ENCODE data around the gene SLC41A1. TPM values are rescaled to one million over a fixed set of nuclear protein-coding genes. Genes with fewer than 3 reads are reported as not detected.

The SLC41A1 gene
- total and polyA plus RNA-seq, 9 of the 15 experiments (the other 6 are each of a cell fraction or from before 2014, with no cell fraction given), result 4.1 to 29.3 (median 11.4) TPM

DNA sequence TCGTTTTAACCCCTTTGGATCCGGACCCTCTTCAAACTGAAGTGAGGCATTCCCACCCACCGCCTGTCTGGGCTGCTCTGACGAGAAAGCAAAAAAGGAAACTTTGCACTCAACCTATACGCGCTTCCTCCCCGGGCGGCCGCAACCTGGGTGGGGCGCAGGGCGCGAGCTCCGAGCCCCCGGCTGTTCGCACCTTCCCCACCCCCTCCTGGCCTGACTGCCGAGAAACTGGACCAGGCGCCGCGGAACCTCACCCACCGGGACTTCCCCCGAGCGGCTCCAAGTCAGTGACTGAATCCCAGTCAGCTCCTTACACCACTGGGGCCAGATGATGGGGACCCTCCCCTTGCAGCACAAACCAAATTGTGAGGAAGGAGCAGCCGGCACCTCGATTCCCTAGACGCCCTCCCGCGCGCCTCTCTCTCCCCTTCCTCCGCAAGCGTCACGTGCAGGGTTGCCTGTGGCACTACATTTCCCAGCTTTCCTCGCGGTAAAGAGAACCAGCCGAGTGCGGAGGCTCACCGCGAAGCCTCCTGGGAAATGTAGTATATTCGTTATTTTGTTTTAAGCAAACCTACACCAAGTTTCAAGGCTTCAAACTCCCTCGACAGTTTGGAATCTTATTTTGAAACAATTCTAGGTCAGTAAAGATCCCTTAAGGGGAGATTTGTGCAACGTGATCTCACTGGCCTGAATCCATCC is 37.8 kb downstream of the SLC41A1 start, which contains the start of gene RAB29 (continued):
- 0 out of 4 replicates have a peak, but pooled peaks of 1 of the 2 experiments have one; percentile 7 for TF ChIP-seq SIN3A (IDR thresholded peaks at IDR 0.05; ENCODE audit: borderline replicate concordance in 2 of 2, control insufficient read depth in 1 of 2, low read depth in 2 of 2, low read length in 2 of 2)
- TF ChIP-seq SMAD4 (CRISPR knock-in tag; conservative IDR thresholded peaks at IDR 0.05), result peak; percentile 67
- peak; percentile 49; the same call in 1 of the 2 replicates for TF ChIP-seq DMBX1 (CRISPR knock-in tag; IDR thresholded peaks at IDR 0.05; ENCODE audit: borderline replicate concordance)
- no peak for TF ChIP-seq ZNF232 (CRISPR knock-in tag; IDR thresholded peaks at IDR 0.05)
- TF ChIP-seq EGR1 (conservative IDR thresholded peaks at IDR 0.05), result no peak; the same call in 1 of the 2 replicates
- no peak for TF ChIP-seq NELFE (IDR thresholded peaks at IDR 0.05; ENCODE audit: insufficient read depth, insufficient read length)
- TF ChIP-seq ZNF143 (CRISPR knock-in tag; IDR thresholded peaks at IDR 0.05), result peak; percentile 100
- peak; percentile 75; the same call in 1 of the 2 replicates for TF ChIP-seq BACH1 (tag; IDR thresholded peaks at IDR 0.05)
- TF ChIP-seq ZKSCAN3 (CRISPR knock-in tag; IDR thresholded peaks at IDR 0.05), result no peak
- no peak for TF ChIP-seq SMARCA5 (IDR thresholded peaks at IDR 0.05)
- peak; percentile 1 for TF ChIP-seq TBP (optimal IDR thresholded peaks at IDR 0.05; ENCODE audit: low read depth, low read length)
- TF ChIP-seq ZNF589 (CRISPR knock-in tag; IDR thresholded peaks at IDR 0.05; ENCODE audit: low read depth), result 0 out of 2 replicates have a peak, but pooled peaks have one; percentile 69
- TF ChIP-seq MCM7 (IDR thresholded peaks at IDR 0.05), result no peak
- peak; percentile 71 for TF ChIP-seq BCOR (IDR thresholded peaks at IDR 0.05)
- peak; percentile 71 for TF ChIP-seq GABPB1 (CRISPR knock-in tag; IDR thresholded peaks at IDR 0.05)
- TF ChIP-seq, protein P1, sequence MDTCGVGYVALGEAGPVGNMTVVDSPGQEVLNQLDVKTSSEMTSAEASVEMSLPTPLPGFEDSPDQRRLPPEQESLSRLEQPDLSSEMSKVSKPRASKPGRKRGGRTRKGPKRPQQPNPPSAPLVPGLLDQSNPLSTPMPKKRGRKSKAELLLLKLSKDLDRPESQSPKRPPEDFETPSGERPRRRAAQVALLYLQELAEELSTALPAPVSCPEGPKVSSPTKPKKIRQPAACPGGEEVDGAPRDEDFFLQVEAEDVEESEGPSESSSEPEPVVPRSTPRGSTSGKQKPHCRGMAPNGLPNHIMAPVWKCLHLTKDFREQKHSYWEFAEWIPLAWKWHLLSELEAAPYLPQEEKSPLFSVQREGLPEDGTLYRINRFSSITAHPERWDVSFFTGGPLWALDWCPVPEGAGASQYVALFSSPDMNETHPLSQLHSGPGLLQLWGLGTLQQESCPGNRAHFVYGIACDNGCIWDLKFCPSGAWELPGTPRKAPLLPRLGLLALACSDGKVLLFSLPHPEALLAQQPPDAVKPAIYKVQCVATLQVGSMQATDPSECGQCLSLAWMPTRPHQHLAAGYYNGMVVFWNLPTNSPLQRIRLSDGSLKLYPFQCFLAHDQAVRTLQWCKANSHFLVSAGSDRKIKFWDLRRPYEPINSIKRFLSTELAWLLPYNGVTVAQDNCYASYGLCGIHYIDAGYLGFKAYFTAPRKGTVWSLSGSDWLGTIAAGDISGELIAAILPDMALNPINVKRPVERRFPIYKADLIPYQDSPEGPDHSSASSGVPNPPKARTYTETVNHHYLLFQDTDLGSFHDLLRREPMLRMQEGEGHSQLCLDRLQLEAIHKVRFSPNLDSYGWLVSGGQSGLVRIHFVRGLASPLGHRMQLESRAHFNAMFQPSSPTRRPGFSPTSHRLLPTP (IDR thresholded peaks at IDR 0.05; ENCODE audit: borderline replicate concordance, extremely low read depth, insufficient read length), result no peak
- no peak for TF ChIP-seq ZNF347 (CRISPR knock-in tag; IDR thresholded peaks at IDR 0.05; ENCODE audit: low read depth)
- TF ChIP-seq HNRNPUL1 (IDR thresholded peaks at IDR 0.05; ENCODE audit: low read length), result no peak
- TF ChIP-seq, protein P2, sequence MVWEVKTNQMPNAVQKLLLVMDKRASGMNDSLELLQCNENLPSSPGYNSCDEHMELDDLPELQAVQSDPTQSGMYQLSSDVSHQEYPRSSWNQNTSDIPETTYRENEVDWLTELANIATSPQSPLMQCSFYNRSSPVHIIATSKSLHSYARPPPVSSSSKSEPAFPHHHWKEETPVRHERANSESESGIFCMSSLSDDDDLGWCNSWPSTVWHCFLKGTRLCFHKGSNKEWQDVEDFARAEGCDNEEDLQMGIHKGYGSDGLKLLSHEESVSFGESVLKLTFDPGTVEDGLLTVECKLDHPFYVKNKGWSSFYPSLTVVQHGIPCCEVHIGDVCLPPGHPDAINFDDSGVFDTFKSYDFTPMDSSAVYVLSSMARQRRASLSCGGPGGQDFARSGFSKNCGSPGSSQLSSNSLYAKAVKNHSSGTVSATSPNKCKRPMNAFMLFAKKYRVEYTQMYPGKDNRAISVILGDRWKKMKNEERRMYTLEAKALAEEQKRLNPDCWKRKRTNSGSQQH (CRISPR knock-in tag; IDR thresholded peaks at IDR 0.05), result peak; percentile 43; the same call in 1 of the 2 replicates
- TF ChIP-seq PRMT5 (CRISPR knock-in tag; IDR thresholded peaks at IDR 0.05), result no peak
- no peak for TF ChIP-seq PCBP2 (IDR thresholded peaks at IDR 0.05; ENCODE audit: low read depth, low read length, poor library complexity, severe bottlenecking)
- no peak for TF ChIP-seq MCM3 (IDR thresholded peaks at IDR 0.05)
- TF ChIP-seq, protein P3, sequence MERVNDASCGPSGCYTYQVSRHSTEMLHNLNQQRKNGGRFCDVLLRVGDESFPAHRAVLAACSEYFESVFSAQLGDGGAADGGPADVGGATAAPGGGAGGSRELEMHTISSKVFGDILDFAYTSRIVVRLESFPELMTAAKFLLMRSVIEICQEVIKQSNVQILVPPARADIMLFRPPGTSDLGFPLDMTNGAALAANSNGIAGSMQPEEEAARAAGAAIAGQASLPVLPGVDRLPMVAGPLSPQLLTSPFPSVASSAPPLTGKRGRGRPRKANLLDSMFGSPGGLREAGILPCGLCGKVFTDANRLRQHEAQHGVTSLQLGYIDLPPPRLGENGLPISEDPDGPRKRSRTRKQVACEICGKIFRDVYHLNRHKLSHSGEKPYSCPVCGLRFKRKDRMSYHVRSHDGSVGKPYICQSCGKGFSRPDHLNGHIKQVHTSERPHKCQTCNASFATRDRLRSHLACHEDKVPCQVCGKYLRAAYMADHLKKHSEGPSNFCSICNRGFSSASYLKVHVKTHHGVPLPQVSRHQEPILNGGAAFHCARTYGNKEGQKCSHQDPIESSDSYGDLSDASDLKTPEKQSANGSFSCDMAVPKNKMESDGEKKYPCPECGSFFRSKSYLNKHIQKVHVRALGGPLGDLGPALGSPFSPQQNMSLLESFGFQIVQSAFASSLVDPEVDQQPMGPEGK (CRISPR knock-in tag; IDR thresholded peaks at IDR 0.05; ENCODE audit: borderline replicate concordance), result no peak
- peak; percentile 51; the same call in 1 of the 2 replicates for TF ChIP-seq PHF8 (IDR thresholded peaks at IDR 0.05; ENCODE audit: borderline replicate concordance, low read length)

Measured in K562 (cell line).